OCI-M2 (cell line): ENCODE results near the gene SDF2L1.

Experiments
- DNase-seq: peaks from one replicate; lab custom pipeline; 2025; ENCODE audit not compliant: unreplicated experiment; lab: John Stamatoyannopoulos, UW

Gene SDF2L1

GRCh38 chr22:21622011-21622918 is 19.8 kb upstream of the SDF2L1 start:
- DNase-seq = no peak

GRCh38 chr22:21622919-21623647 is 19.0 kb upstream of the SDF2L1 start:
- no peak for DNase-seq

GRCh38 chr22:21623648-21623970 is 18.5 kb upstream of the SDF2L1 start:
- no peak for DNase-seq

DNA sequence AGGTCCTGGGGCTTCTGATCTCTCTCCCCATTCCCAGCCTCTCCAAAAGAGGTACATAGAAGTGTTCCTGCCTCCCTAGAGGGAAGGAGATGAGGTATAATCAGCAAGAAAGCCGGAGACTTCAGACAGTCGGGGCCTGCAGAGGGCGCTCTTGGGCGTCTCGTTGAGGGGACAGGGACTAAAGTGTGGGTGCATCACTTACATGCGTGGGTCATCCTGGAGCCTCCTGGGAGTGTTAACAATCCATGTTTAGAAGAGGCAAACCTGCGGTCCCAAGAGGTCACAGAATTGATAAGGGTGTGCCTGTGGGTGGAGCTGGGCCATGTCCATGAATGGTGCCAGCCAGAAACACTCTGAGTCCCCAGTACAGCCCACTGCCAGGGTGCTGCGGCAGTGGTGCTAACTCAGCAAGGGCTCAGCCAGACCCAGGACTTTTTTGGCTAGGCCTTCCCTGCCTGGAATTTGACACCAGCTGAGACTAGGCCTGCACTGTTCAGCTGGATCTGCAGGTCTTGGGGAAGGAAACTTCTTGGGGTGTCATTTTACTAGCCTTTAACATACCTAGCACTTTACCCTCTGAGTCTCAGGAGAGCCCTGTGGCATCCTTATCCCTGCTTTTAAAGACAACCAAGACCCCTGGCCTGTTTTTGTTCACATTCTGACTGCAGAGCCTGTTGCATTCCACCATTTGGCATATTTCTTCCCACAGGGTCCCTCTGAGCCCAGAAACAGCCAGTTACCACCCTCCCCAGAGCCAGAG is 17.8 kb upstream of the SDF2L1 start:
- DNase-seq = no peak

- no peak for DNase-seq
Measured at GRCh38 chr22:21624880-21625791, 17.0 kb upstream of the SDF2L1 start.

GRCh38 chr22:21626073-21626734 is 15.9 kb upstream of the SDF2L1 start:
- no peak for DNase-seq

DNA sequence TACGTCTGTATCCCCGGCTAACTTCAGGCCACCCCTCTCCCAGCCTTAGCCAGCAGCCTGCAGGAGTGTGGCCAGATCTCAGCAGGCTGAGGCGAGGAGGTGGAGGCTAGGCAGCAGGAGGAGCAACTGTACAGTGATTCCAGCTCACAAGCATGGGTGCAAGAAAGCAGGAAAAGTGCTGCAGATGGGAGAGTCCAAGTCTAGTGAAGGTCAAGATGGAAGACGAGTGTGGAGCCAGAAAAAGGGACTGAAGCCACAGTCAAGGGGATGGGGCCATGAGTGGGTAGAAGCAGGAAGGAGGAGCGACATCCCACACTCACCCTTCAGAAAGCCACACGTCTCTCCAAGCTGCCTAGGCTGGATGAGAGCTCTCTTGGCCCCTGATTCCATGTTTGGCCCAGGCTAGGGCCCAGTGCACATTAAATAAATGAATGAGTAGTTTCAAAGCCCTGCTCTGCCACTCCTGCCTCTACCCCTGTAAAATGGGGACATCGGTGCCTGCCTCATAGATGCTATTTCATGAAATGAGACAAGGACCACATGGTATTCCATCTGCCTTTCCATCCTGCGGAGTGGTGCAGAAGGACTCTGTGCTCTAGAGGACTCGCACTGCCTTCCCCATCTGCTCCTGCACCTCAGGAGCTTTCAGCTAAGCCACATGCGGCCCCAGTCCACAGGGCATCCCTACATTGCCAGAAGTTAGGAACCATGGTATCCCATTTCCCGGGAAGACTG is 15.2 kb upstream of the SDF2L1 start:
- DNase-seq = no peak

GRCh38 chr22:21628386-21629254 is 13.5 kb upstream of the SDF2L1 start:
- no peak for DNase-seq

DNA sequence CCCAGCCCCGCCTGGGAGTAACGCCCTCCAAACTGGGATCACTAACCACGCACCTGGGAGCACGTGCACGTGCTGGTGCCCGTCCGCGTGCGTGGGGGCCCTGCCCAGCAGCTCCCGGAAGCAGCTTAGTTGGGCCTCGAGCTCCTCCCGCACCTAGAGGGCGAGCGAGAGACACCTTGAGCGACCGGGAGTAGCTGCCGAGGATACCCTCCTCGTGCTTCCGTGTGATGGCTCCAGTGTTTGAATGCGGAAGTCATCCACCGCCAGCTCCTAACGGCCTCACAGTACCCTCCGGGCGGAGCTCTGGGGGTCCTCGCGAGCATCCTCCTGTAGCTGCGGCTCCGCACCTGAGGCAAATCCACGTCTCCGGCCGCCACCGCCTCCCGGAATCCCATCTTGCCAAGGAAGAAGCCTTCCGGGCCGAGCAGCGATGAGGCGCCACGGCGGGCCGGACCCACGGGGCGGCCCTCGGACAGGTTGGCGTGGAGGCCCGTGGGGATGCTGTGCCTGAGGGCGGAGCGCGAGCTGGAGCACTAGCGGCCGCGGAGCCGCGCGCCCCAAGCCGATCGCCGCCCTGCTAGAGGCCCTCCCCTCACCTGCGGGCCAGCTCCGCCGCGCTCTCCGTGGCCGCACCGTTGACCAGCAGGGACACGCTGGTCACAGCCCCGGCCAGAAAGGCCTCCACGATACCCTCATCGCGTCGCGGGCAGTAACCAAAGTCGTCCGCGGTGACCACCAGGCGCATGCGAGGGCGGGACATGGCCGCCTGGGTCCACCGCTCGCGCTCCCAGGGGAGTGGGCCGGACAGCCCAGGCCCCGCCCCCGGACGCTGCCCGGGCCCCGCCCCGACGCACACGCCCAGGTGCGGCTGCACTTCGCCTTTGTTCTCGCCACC is 12.6 kb upstream of the SDF2L1 start, which contains the start of gene YDJC:
TSS of gene YDJC (minus strand) at position 768 of the 895 bp plus-strand sequence. CDS start at position 760, 8 bp downstream.
- DNase-seq = peak; percentile 70

DNA sequence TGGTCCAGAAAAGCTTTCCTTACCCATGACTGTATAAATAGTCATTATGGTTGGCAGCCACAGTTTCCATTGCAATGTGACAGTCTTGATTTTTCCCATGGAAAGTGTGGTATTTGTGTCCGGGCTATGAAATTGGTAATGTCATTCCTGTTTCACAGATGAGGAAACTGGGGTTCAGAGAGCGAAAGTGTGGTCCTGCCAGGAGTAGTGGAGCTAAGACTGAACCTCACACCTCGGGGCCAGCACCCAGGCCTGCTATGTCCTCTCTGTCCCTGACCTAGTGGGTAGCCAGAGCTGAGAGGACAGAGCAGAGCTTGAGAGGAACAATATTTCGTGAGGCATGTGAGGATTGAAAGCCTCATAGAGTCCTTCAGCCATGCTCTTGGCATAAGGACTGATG is 11.1 kb upstream of the SDF2L1 start:
- DNase-seq = no peak

DNA sequence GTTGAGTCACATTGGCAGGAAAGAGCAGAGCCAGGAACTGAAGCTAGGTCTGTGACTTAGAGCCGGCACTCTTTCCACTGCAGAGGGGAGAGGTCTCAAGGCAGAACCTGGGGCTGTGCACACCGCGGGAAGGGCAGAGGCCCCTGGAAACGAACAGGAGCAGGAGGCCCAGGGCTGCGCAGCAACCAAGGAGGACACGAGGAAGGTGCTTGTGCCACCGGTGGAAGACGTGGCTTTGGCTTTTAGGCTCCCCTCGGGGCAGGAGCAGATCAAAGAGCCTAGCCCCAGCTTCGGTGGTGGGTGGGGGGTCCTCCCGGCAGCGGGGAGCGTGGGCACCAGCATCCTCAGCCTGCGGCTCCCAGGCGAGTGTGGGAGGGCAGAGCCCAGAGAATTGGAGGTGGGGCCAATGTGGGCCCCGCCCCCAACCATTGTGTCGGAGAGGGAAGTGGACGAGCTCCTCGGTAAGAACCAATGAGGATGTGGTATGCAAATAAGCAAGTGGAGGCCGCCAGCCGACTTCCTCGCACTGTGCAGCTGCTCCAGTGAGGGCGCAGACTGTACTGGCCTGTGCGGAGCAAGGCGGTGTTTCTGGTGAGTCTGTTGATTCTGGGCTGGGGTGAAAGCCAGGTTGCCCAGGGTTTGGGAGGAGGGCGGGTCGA is 9.7 kb upstream of the SDF2L1 start, which contains the start of gene CCDC116:
TSS of gene CCDC116 (plus strand) at position 524 of the 659 bp plus-strand sequence. CDS start 422 bp downstream, outside the sequence.
- DNase-seq = peak; percentile 22

- no peak for DNase-seq
Measured at GRCh38 chr22:21632931-21633330, 9.2 kb upstream of the SDF2L1 start.

DNA sequence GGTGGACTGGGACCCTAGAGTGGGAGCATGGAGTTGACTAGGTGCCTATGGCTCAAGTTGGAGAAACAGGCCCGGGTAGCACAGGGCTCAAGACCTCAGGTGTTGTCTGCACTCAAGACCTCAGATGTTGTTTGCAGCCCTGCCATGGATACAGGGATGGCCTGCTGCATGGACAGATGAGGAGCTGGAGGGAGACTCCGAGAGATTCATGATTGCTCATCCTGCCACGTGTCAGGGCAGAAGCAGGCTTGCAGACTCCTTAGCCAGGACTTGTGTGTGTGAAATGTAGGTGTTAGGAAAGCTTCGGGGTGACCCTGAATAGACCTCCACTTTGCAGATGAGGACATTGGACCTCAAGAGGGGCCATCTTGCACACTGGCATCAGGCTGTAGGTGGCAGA is 8.6 kb upstream of the SDF2L1 start:
- no peak for DNase-seq

DNA sequence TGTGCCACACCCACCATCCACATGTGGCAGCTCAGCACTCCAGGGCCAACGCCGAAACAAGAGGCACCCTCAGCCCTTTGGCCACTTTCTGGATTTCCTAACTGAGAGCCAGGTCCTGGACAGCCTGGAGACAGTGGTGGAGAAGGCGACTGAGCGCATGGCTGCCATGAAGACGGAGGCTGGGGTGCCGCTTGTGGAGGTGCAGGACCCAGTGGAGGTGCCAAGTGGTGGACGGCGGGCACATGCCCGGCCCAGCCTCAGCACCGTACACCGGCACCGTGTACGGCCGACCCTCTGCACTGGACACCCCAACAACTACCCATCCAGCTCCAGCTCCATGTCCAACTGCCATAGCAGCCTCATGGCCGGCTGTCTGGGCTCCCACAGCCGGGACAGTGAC is 8.0 kb upstream of the SDF2L1 start:
- no peak for DNase-seq

DNA sequence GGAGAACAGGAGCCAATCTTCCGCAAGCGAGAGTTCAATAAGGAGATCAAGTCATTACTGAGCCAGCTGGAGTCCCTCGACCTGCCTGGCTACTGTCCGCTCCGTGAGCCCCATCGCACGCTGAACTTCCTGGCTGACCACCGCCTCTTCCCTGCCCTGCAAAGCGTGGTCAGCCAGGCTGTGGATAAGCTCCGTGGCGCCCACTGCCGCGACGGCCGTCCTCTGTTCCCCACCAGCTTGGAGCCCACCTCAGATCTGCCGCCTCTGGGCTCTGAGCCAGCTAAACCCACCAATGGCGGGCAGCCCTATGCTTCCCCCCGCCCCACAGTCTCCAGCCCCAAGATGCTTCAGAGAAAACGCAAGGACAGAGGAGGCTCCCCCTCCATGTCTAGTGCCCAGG is 7.3 kb upstream of the SDF2L1 start:
- DNase-seq = no peak

- no peak for DNase-seq
Measured at GRCh38 chr22:21635771-21636510, 6.2 kb upstream of the SDF2L1 start.
